IMR-90 (cell line): Measurements from ENCODE around the gene BNIP3.

Experiments
- BHLHE40 ChIP-seq: fragments of 150-350 bp; IDR thresholded peaks from 2 replicates; pipeline ENCODE4 v1.6.1; 2016; ENCODE audit warnings: mild to moderate bottlenecking, low read depth, low read length
- CTCF ChIP-seq: conservative IDR thresholded peaks from 2 replicates; pipeline ENCODE4 v1.5.1; 2012; ENCODE audit warnings: mild to moderate bottlenecking, low read depth, low read length, improper control_type of control experiment

DNA sequence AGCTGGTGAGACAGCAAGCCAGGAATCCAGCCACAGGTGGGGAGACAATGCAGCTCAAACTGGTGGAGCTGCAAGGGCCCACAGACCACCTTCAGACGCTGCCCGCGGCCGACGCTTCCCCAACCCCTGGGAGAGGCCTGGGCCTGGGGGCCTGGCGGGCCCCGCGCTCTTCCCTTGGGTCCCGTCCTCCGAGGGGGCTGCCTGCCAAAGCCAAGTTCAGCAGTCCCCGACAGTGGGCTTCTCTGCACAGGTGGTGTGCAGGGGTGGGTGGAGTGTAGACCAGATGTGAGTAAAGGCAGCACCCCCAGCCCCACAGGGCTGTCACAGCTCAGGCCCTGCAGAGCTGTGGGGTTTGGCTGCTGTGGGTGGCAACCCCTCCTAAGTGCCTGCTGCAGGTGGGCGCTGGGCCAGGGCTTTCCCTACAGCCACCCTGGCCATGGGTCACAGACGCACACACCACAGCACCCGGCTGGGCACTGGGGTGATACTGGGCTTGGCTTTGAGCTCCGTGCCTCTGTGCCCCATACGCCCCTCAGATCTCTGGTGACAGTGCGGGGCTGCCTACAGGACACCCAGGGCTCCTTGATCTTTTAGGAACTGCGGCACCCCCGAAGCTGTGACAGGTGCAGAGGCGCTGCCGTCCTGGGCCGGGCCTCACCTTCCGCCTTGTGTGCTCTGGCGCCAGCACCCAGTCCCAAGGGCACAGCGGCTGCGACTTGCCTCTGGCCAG is 20.5 kb downstream of the BNIP3 start:
- no peak for TF ChIP-seq BHLHE40
- TF ChIP-seq CTCF, result no peak
